GM21526 (cell line): ENCODE measurements around the gene OR8K5.
"Not testable (repeated sequence)": the region's sequence is repeated elsewhere in the genome, so short reads cannot be mapped to it uniquely, and the experiment has no call there.

ENCODE experiments used
- ATAC-seq: cut with Tn5 transposase; IDR thresholded peaks from one replicate; pipeline ENCODE4 v1.9.1; 2021; ENCODE audit warnings: moderate library complexity; ENCODE audit not compliant: unreplicated experiment, low FRiP score

Gene OR8K5, protein sequence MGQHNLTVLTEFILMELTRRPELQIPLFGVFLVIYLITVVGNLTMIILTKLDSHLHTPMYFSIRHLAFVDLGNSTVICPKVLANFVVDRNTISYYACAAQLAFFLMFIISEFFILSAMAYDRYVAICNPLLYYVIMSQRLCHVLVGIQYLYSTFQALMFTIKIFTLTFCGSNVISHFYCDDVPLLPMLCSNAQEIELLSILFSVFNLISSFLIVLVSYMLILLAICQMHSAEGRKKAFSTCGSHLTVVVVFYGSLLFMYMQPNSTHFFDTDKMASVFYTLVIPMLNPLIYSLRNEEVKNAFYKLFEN

GRCh38 chr11:56160217-56160616 lies at the start of gene OR8K5:
OR8K5 (minus strand) TSS chr11:56160317; CDS start chr11:56160317, 0 bp downstream.
- no peak for ATAC-seq

- no peak for ATAC-seq
Observed at GRCh38 chr11:56207790-56208189, 47.7 kb upstream of the OR8K5 start.

DNA sequence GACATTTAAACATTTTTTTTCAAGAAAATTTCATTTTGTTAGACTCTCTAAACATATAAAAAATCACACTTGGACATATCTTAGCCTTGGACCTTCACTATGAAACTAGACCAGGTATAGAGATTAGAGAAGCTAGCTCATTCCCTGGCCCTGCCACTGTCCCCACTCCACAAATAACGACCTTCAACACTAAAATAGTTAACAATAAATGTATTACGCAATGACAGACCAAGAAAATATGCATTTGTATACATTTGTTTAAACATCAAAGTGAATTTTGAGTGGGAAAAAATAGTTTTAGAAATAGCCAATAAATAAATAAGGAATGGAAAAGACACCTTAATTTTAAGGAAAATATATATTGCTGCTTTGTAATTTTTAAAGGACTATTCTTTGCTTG lies 37.2 kb upstream of the OR8K5 start:
- ATAC-seq, result no peak

- no peak for ATAC-seq
Observed at GRCh38 chr11:56196705-56197104, 36.6 kb upstream of the OR8K5 start.

GRCh38 chr11:56188602-56189001 lies 28.5 kb upstream of the OR8K5 start:
- ATAC-seq, result no peak

GRCh38 chr11:56183459-56183858 lies 23.3 kb upstream of the OR8K5 start:
- no peak for ATAC-seq

DNA sequence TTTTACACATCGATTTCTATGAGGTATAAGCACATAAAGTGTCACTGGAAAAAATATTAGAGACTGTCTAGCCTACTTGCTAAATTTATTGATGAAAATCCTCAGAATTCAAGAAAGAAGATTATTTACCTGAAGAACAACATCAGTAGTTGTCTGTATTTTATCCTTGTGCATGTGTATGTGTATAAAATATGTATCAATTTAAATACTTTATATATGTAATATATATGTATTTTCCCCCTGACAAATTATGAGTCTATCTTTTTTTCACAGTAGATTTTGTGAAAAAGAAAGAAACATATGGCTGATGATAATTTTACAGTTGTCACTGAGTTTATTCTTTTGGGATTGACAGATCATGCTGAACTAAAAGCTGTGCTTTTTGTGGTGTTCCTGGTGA lies 16.2 kb upstream of the OR8K5 start, which contains the start of gene OR5J2:
TSS of gene OR5J2 (plus strand) at position 301 of the 400 bp plus-strand sequence. CDS start at position 301, 0 bp downstream.
- no peak for ATAC-seq

DNA sequence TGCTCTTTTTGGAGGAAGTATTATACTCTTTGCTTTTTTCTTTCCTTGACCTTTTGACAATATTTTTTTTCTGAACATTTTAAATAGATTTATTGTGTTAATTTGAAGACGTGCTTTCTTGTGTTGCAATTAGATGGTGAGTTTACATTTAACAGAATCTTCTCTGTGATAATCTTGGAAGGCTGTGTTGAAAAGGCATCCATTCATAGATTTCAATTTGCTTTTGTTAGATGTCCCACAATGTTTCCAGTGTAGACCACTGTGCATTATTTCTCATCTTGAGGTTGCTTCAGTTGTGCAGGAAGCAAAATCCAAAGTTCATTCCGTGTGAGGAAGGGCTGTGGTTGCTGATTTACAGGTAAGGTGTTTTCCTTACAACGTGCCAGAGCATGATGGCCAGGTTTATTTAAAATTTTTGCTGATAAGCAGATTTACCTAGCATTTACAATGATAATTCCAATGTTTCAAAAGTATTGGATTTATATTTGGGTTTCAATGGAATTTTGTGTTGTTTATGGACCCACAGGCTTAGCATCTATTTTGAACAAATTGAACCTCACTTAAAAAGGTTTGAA lies 12.2 kb upstream of the OR8K5 start:
- ATAC-seq, result no peak

DNA sequence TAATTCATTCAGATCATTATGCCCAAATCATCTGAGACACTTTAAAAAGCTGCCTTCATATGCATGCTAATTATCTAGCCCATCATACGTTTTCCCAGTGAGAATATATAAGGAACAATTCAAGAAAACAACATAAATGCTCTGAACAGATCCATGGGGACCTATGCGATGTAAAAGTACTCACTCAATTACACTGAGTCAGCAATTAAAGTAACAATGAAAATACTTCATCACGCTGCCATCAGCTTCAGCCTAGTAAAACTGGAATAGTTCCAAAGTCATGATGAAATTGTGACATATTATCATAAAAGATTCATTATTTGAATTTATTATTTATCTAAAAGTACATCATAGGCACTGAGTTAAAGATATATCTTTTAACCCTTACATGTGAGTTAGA lies 3.7 kb upstream of the OR8K5 start:
- ATAC-seq, result no peak

GRCh38 chr11:56152333-56152732 lies 7.8 kb downstream of the OR8K5 start:
- no peak for ATAC-seq

DNA sequence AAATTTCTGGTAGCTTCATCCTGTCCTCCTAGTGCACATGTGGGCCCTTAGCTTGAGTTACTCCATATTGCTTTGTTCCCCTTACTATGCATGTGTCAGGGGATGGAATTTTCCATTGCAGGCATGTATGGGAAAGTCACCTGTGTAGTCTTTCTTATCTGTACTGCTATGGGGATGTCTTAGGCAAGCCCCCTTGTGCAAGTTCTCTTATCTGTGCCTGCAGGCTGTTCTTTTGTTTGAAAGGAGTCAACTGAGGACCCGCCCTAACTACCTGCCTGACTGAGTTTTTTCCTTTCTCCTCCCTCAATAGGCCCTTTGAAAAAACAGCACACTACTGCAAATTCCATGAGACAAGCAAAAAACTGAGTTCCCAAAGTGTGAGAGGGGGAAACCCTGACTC lies 8.7 kb downstream of the OR8K5 start:
- ATAC-seq, result no peak

DNA sequence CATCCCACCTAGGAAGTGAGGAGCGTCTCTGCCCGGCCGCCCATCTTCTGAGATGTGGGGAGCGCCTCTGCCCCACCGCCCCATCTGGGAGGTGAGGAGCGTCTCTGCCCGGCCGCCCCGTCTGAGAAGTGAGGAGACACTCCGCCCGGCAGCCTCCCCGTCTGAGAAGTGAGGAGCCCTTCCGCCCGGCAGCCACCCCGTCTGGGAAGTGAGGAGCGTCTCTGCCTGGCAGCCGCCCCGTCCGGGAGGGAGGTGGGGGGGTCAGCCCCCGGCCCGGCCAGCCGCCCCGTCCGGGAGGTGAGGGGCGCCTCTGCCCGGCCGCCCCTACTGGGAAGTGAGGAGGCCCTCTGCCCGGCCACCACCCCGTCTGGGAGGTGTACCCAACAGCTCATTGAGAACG lies 16.4 kb downstream of the OR8K5 start:
- ATAC-seq, result not testable (repeated sequence)

- ATAC-seq, result no peak
Observed at GRCh38 chr11:56140151-56140661, 19.9 kb downstream of the OR8K5 start, which contains the start of gene OR8J3. OR8J3 (minus strand) TSS chr11:56140201; CDS start chr11:56137718, 2,483 bp downstream.

GRCh38 chr11:56122073-56122472 lies 38.0 kb downstream of the OR8K5 start, which contains the start of gene OR8H3:
OR8H3 (plus strand) TSS chr11:56122373; CDS start chr11:56122373, 0 bp downstream.
- no peak for ATAC-seq
